MCF 10A (cell line): ENCODE data around the gene LPAR6. TPM values are rescaled to one million over a fixed set of nuclear protein-coding genes. Genes with fewer than 3 reads are reported as not detected.

Source experiments
- BruUV-seq: library from RNA; stranded (reverse); fragments of 400-500 nt; replicated peaks from 2 replicates; lab custom pipeline; 2021; lab: Mats Ljungman, UMichigan
- CTCF ChIA-PET: fragments of 300-600 bp; sonication (Branson Sonifier 250); formaldehyde crosslinking; extraction: SDS; loops from one replicate; lab custom pipeline; 2021; ENCODE audit warnings: antibody characterized with exemption, inconsistent platforms; lab: Yijun Ruan, JAX
- POLR2A ChIA-PET: fragments of 300-600, 350-650 bp; sonication (Branson Sonifier 250); formaldehyde crosslinking; extraction: SDS; loops from one replicate; lab custom pipeline; 2020; ENCODE audit warnings: antibody characterized with exemption, inconsistent platforms; lab: Yijun Ruan, JAX
- DNase-seq: peaks from one replicate; pipeline ENCODE4 v3.0.0-alpha.2; 2018; ENCODE audit not compliant: unreplicated experiment
- H3K27ac Mint-ChIP-seq: one replicate; pipeline ENCODE4 v1.8.0; 2022; ENCODE audit warnings: mild to moderate bottlenecking, low read depth, mixed read lengths; ENCODE audit not compliant: unreplicated experiment
- H3K27me3 Mint-ChIP-seq: one replicate; pipeline ENCODE4 v1.8.0; 2022; ENCODE audit warnings: mixed read lengths; ENCODE audit not compliant: insufficient read depth, unreplicated experiment
- H3K36me3 Mint-ChIP-seq: one replicate; pipeline ENCODE4 v1.8.0; 2022; ENCODE audit warnings: mild to moderate bottlenecking, moderate library complexity, mixed read lengths; ENCODE audit not compliant: insufficient read depth, unreplicated experiment
- H3K4me1 Mint-ChIP-seq: one replicate; pipeline ENCODE4 v1.8.0; 2022; ENCODE audit warnings: mixed read lengths; ENCODE audit not compliant: insufficient read depth, unreplicated experiment
- H3K4me3 Mint-ChIP-seq: one replicate; pipeline ENCODE4 v1.8.0; 2022; ENCODE audit warnings: mild to moderate bottlenecking, moderate library complexity, mixed read lengths; ENCODE audit not compliant: unreplicated experiment
- H3K9me3 Mint-ChIP-seq: one replicate; pipeline ENCODE4 v1.8.0; 2022; ENCODE audit warnings: mixed read lengths; ENCODE audit not compliant: unreplicated experiment
- CTCF ChIP-seq: fragments of 200-600 bp; IDR thresholded peaks from one replicate; pipeline ENCODE4 v1.8.0; 2022; ENCODE audit warnings: antibody characterized with exemption, mild to moderate bottlenecking; ENCODE audit not compliant: unreplicated experiment
- intact Hi-C: fragments of 100-400 bp; cut with micrococcal nuclease; formaldehyde crosslinking; loops from 2 replicates; pipeline ENCODE4 v1.14.1; 2022
- total RNA-seq: library from RNA; stranded (reverse); gene quantifications from 2 replicates; pipeline ENCODE4 v1.2.3, GENCODE V29; 2022

LPAR6 gene
- total RNA-seq, 1 experiment from 2014 or later, result 3.1 TPM

DNA sequence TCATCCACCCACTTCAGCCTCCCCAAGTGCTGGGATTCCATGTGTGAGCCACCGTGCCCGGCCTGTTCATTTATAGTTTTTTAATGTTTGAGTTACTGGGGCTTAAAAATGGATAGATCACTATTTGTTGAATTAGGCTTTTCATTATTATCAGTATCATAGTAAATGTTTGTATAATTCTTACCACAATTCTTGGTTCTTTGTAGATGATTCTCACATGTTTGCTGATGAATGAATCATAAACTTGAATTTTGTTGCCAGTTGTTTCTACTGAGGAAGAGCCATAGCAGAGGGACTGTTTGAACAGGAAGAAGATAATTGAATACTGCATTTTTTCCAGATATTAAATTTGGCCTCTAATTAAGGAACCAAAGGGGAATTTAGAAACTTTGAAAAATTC lies 2.6 kb upstream of the LPAR6 start:
- intact Hi-C loops, result no loop called here
- ChIA-PET POLR2A (no interaction called here), CTCF (no interaction called here)
- Mint-ChIP-seq H3K9me3 (peaks cover 28% of the 10 kb centered on the region), H3K36me3 (peaks cover 9% of the 10 kb centered on the region), H3K27ac (no peak overlapping the region), H3K27me3 (no peaks in the 10 kb centered on the region), H3K4me1 (peaks cover 12% of the 10 kb centered on the region), H3K4me3 (no peak overlapping the region)
- no peak for TF ChIP-seq CTCF
- no TSS peak for BruUV-seq
- no peak for DNase-seq

GRCh38 chr13:48414501-48414900 lies 1.6 kb upstream of the LPAR6 start:
- H3K27me3 Mint-ChIP-seq, result no peaks in the 10 kb centered on the region
- intact Hi-C loops, result loop anchor here (5.0 kb wide), 1 partner anchor 177 kb away; no protein-coding TSS in a partner anchor
- ChIA-PET POLR2A (interaction anchor here (0.6 to 1.9 kb wide), 5 partner anchors 12 to 182 kb away, joined by 3 to 9 read pairs (median 4); partner anchors contain the start of gene ITM2B), CTCF (no interaction called here)
- no TSS peak for BruUV-seq
- no peak for DNase-seq
- no peak overlapping the region for H3K27ac Mint-ChIP-seq
- TF ChIP-seq CTCF, result no peak
- H3K9me3 Mint-ChIP-seq, result peaks cover 19% of the 10 kb centered on the region
- H3K4me1 Mint-ChIP-seq, result peaks cover 14% of the 10 kb centered on the region
- H3K4me3 Mint-ChIP-seq, result no peak overlapping the region
- H3K36me3 Mint-ChIP-seq, result peaks cover 9% of the 10 kb centered on the region

DNA sequence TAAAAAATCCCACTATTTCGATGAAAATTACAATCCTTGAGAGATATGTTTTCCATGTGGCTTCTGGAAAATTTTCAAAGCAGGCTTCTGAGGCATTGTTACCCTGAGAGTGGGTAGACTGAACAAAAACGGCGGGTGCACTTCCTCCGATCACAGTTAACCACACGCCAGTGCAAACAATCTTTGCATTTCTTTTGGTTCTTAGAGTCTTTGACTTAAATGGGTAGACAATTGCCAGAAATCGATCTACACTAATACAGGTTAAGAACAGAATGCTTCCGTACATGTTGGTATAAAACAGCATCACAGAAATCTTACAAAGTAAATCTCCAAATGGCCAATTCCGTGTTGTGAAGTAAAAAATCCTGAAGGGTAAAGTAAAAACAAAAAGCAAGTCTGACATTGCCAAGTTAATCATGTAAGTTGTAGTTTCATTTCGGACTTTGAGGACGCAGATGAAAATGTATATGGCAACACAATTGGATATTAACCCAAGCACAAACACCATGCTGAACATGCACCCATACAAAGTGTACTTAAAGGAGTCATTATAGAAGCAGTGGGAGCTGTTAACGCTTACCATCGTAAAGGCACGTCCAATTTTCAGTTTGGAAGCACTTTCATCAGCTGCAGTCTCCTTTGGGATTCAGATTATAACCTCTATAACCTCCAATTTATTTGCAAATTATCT lies 927 bp downstream of the LPAR6 start:
- Mint-ChIP-seq H3K9me3 (no peaks in the 10 kb centered on the region), H3K36me3 (peaks cover 17% of the 10 kb centered on the region), H3K27me3 (no peaks in the 10 kb centered on the region), H3K27ac (peak overlapping the region; percentile 97), H3K4me1 (peaks cover 20% of the 10 kb centered on the region), H3K4me3 (peak overlapping the region; percentile 96)
- intact Hi-C loops, result loop anchor here (5.0 kb wide), 1 partner anchor 175 kb away; no protein-coding TSS in a partner anchor
- BruUV-seq, result no TSS peak
- DNase-seq, result peak; percentile 43
- ChIA-PET POLR2A (interaction anchor here (0.7 to 2.5 kb wide), 27 partner anchors 10 to 177 kb away, joined by 3 to 42 read pairs (median 5); partner anchors contain the start of genes RB1 and RCBTB2), CTCF (interaction anchor here (0.8 to 1.2 kb wide), 3 partner anchors 10 to 80 kb away, joined by 3 to 4 read pairs (median 4); no protein-coding TSS in a partner anchor)
- no peak for TF ChIP-seq CTCF

DNA sequence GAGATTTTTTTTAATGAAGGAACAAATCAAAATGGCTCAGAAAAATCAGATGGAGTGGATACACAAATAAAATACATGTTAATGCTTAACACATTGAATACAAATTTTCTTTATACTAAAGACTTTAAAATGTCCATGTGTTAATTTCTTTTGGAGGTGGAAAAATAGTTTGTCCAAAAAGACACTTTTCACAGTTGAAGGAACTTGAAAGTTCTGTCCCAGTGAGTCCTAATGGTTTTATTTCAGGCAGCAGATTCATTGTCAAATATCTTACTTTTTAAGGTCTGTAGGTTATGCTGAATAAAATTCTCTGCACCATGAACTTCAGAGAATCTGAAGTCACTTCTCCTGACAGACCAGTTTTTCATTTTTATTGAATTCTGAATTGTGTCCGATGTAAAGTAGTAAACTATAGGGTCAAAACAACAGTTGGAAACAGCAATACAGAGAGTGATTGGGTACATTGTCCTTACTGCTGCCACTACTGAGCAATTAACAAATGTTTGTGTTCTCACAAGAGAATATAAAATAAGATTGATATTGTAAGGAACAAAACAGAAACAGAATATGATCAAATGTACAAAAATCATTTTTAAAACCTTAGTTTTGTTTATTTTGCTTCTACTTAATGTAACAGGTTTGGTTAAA lies 1.6 kb downstream of the LPAR6 start:
- CTCF ChIA-PET, result no interaction called here
- H3K4me1 Mint-ChIP-seq, result peaks cover 20% of the 10 kb centered on the region
- peaks cover 17% of the 10 kb centered on the region for H3K36me3 Mint-ChIP-seq
- BruUV-seq, result no TSS peak
- H3K4me3 Mint-ChIP-seq, result peak overlapping the region; percentile 96
- DNase-seq, result peak; percentile 27
- H3K27me3 Mint-ChIP-seq, result no peaks in the 10 kb centered on the region
- no peak for TF ChIP-seq CTCF
- intact Hi-C loops, result loop anchor here (5.0 kb wide), 1 partner anchor 174 kb away; no protein-coding TSS in a partner anchor
- H3K9me3 Mint-ChIP-seq, result no peaks in the 10 kb centered on the region
- peak overlapping the region; percentile 97 for H3K27ac Mint-ChIP-seq
- POLR2A ChIA-PET, result no interaction called here
